Tibial nerve (tissue), 4 donors: Measurements from ENCODE around the gene NAGLU. TPM values are rescaled to one million over a fixed set of nuclear protein-coding genes. Genes with fewer than 3 reads are reported as not detected.

ENCODE experiments used
- DNase-seq, 2 donors: peaks; one replicate each; pipeline ENCODE4 v3.0.0-alpha.2; 2019; ENCODE audit warnings: low spot score in 2 of 2
- H3K27ac ChIP-seq, 4 donors: fragments of 200-600 bp; sonication (generic) in 3 of 4; one replicate each; pipeline ENCODE4 v1.5.1; 2017 to 2019; ENCODE audit warnings: mild to moderate bottlenecking in 1 of 4
- H3K27me3 ChIP-seq, 2 donors: fragments of 200-600 bp; sonication (generic) in 1 of 2; one replicate each; pipeline versions ENCODE4 v1.5.1 to v1.6.0; 2017 to 2019
- H3K36me3 ChIP-seq, 3 donors: fragments of 200-600 bp; sonication (generic); one replicate each; pipeline ENCODE4 v1.5.1; 2018 to 2019
- H3K4me1 ChIP-seq, 4 donors: fragments of 200-600 bp; sonication (generic) in 3 of 4; one replicate each; pipeline ENCODE4 v1.5.1; 2017 to 2019
- H3K4me3 ChIP-seq, 4 donors: fragments of 200-600 bp; sonication (generic) in 3 of 4; one replicate each; pipeline ENCODE4 v1.5.1; 2017 to 2019; ENCODE audit warnings: mild to moderate bottlenecking in 1 of 4, moderate library complexity in 1 of 4
- H3K9me3 ChIP-seq, 4 donors: fragments of 200-600 bp; sonication (generic) in 3 of 4; one replicate each; pipeline ENCODE4 v1.5.1; 2017 to 2019
- CTCF ChIP-seq, 5 experiments: fragments of 200-600 bp in 3 of 5; fragments of 450-650 bp in 2 of 5; sonication (generic) in 3 of 5; IDR thresholded peaks; one replicate each; pipeline ENCODE4 v1.5.1; 2016 to 2019; ENCODE audit warnings: antibody characterized with exemption in 5 of 5, mild to moderate bottlenecking in 3 of 5, moderate library complexity in 2 of 5
- EP300 ChIP-seq, 2 donors: sonication (generic); formaldehyde crosslinking; IDR thresholded peaks; one replicate each; pipeline ENCODE4 v1.6.1; 2017; ENCODE audit warnings: antibody characterized with exemption in 2 of 2, mild to moderate bottlenecking in 1 of 2
- POLR2A ChIP-seq, 2 donors: fragments of 450-650 bp; IDR thresholded peaks; one replicate each; pipeline ENCODE4 v1.6.1; 2017; ENCODE audit warnings: antibody characterized with exemption in 2 of 2, mild to moderate bottlenecking in 2 of 2, moderate library complexity in 2 of 2
- WGBS, 2 donors: methylation state at CpG; one replicate each; pipeline ENCODE4 v1.1.5; 2018; 5-methylcytosine and 5-hydroxymethylcytosine counted together
- total RNA-seq, 4 donors: library from RNA; depleted of rRNA; stranded (reverse); fragments of >200 nt; gene quantifications; one replicate each; pipeline ENCODE4 v1.1.0, GENCODE V29; 2016

NAGLU gene
- total RNA-seq, 4 donors from 2014 or later, result 52.3 to 115 (median 67.3) TPM

- peaks cover 0 to 46% (median 20%) of the 10 kb centered on the region in 4 donors for H3K4me1 ChIP-seq
- TF ChIP-seq EP300 (IDR thresholded peaks at IDR 0.05) (no peak), POLR2A (IDR thresholded peaks at IDR 0.05) (no peak), CTCF (IDR thresholded peaks at IDR 0.05) (no peak)
- peaks cover 0 to 73% (median 0%) of the 10 kb centered on the region in 3 donors for H3K36me3 ChIP-seq
- no peaks in the 10 kb centered on the region for H3K9me3 ChIP-seq
- DNase-seq, result no peak
- H3K27me3 ChIP-seq, result no peaks in the 10 kb centered on the region
- 78 to 94% methylated on average over 2 of the region's 2 CpGs for WGBS, 2 donors
- no peak overlapping the region for H3K4me3 ChIP-seq
- no peak overlapping the region for H3K27ac ChIP-seq
These were observed 26.2 kb upstream of the NAGLU start for GRCh38 chr17:42509841-42510240.

- WGBS, 2 donors, result 61 to 66% methylated on average over 9 of the region's 9 CpGs
- H3K27ac ChIP-seq, result peak overlapping the region; percentile 65 to 91 (median 75)
- DNase-seq, result no peak
- no peak overlapping the region for H3K4me3 ChIP-seq
- H3K9me3 ChIP-seq, result no peaks in the 10 kb centered on the region
- no peaks in the 10 kb centered on the region for H3K27me3 ChIP-seq
- peaks cover 0 to 63% (median 0%) of the 10 kb centered on the region in 3 donors for H3K36me3 ChIP-seq
- peaks cover 0 to 59% (median 27%) of the 10 kb centered on the region in 4 donors for H3K4me1 ChIP-seq
- TF ChIP-seq CTCF (IDR thresholded peaks at IDR 0.05), result no peak
- TF ChIP-seq POLR2A (IDR thresholded peaks at IDR 0.05), result no peak
- TF ChIP-seq EP300 (IDR thresholded peaks at IDR 0.05), result no peak
These were observed 23.8 kb upstream of the NAGLU start for GRCh38 chr17:42512246-42512645.

GRCh38 chr17:42512733-42513251, 23.2 kb upstream of the NAGLU start:
- Histone ChIP-seq H3K27ac (peak overlapping the region; percentile 65 to 91 (median 75)), H3K9me3 (no peaks in the 10 kb centered on the region), H3K4me3 (no peak overlapping the region), H3K4me1 (peaks cover 0 to 64% (median 33%) of the 10 kb centered on the region in 4 donors), H3K27me3 (no peaks in the 10 kb centered on the region), H3K36me3 (peaks cover 0 to 58% (median 0%) of the 10 kb centered on the region in 3 donors)
- DNase-seq, result no peak
- 40 to 54% methylated on average over 6 of the region's 6 CpGs for WGBS, 2 donors
- TF ChIP-seq POLR2A (IDR thresholded peaks at IDR 0.05), result no peak
- no peak for TF ChIP-seq CTCF (IDR thresholded peaks at IDR 0.05)
- TF ChIP-seq EP300 (IDR thresholded peaks at IDR 0.05), result no peak

GRCh38 chr17:42513686-42514085, 22.4 kb upstream of the NAGLU start:
- peaks cover 0 to 49% (median 0%) of the 10 kb centered on the region in 3 donors for H3K36me3 ChIP-seq
- peaks cover 0 to 68% (median 42%) of the 10 kb centered on the region in 4 donors for H3K4me1 ChIP-seq
- no peak for DNase-seq
- H3K4me3 ChIP-seq, result no peak overlapping the region
- WGBS, 2 donors, result 94 to 96% methylated on average over 11 of the region's 11 CpGs
- peak overlapping the region; percentile 65 to 91 (median 75) for H3K27ac ChIP-seq
- H3K9me3 ChIP-seq, result no peaks in the 10 kb centered on the region
- TF ChIP-seq EP300 (IDR thresholded peaks at IDR 0.05) (no peak), CTCF (IDR thresholded peaks at IDR 0.05) (no peak)
- H3K27me3 ChIP-seq, result no peaks in the 10 kb centered on the region

GRCh38 chr17:42514279-42514678, 21.8 kb upstream of the NAGLU start:
- Histone ChIP-seq H3K4me3 (no peak overlapping the region), H3K36me3 (peaks cover 0 to 43% (median 0%) of the 10 kb centered on the region in 3 donors), H3K4me1 (peaks cover 0 to 71% (median 48%) of the 10 kb centered on the region in 4 donors)

More at GRCh38 chr17:42514279-42514678, 21.8 kb upstream of the NAGLU start:
- H3K9me3 ChIP-seq, result no peaks in the 10 kb centered on the region
- H3K27me3 ChIP-seq, result no peaks in the 10 kb centered on the region
- no peak for TF ChIP-seq EP300 (IDR thresholded peaks at IDR 0.05)
- TF ChIP-seq CTCF (IDR thresholded peaks at IDR 0.05), result no peak
- no peak for TF ChIP-seq POLR2A (IDR thresholded peaks at IDR 0.05)
- no peak for DNase-seq
- H3K27ac ChIP-seq, result peak overlapping the region in 2 of 4 donors; percentile 82 to 91
- 86 to 90% methylated on average over 11 of the region's 11 CpGs for WGBS, 2 donors
